Activated CD4-positive, alpha-beta T cell treated with anti-CD3 and anti-CD28 coated beads for 4 hours (primary cell): ENCODE data around the gene CCT6B.
A peak's percentile ranks its signal among the peaks of the same experiment; 100 is the strongest.
"Not testable (repeated sequence)": the region's sequence is repeated elsewhere in the genome, so short reads cannot be mapped to it uniquely, and the experiment has no call there.

Source experiments
- DNase-seq, 2 donors: peaks; one replicate each; pipeline ENCODE4 v3.0.0-alpha.2; 2020

The CCT6B gene

GRCh38 chr17:34961093-34961911 is at the start of gene CCT6B, which contains the start of gene ZNF830:
CCT6B (minus strand) TSS chr17:34961460; CDS start chr17:34961393, 67 bp downstream.
ZNF830 (plus strand) TSS chr17:34961540; CDS start chr17:34961567, 27 bp downstream.
- peak; percentile 87 for DNase-seq

- no peak for DNase-seq
Observed at GRCh38 chr17:35010093-35010492, 48.8 kb upstream of the CCT6B start.

DNA sequence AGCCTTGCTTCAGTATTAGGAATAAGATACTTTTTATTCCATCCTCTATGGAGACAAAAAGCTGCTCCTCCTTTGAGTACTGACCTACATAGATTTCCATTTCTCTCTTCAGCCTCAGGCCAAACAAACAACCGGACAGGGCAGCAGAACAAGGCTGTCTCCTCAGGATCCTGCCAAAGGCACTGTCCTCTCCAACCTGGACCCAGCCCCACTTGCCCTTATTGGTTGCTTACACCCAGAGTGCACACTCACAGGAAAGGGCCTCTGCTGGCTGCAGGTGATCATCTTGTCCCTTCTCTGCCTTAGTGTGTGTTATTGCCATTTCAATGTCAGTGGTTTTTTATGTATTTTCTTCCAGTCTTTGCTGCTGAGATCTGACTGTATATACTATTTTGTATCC is 45.7 kb upstream of the CCT6B start:
- DNase-seq = no peak

DNA sequence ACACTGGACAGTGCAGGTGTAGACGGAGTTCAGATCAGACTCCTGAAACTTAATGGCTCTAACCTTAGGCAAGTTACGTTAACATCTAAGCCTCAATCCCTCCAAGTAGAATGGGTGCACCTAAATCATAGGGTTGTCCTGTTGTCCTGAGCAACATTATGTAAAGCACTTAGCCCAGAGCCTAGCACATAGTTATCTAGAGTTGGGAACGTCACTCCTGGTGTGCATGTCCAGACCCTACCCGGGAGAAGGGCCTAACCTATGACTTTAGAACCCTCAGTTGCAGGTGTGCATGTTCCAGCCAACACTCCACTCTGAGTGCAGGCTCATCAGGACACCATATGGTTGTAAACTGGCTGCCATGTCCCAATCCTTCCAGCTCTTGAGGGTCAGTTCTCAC is 45.1 kb upstream of the CCT6B start:
- no peak for DNase-seq

- DNase-seq = no peak
Observed at GRCh38 chr17:35003778-35004177, 42.5 kb upstream of the CCT6B start.

DNA sequence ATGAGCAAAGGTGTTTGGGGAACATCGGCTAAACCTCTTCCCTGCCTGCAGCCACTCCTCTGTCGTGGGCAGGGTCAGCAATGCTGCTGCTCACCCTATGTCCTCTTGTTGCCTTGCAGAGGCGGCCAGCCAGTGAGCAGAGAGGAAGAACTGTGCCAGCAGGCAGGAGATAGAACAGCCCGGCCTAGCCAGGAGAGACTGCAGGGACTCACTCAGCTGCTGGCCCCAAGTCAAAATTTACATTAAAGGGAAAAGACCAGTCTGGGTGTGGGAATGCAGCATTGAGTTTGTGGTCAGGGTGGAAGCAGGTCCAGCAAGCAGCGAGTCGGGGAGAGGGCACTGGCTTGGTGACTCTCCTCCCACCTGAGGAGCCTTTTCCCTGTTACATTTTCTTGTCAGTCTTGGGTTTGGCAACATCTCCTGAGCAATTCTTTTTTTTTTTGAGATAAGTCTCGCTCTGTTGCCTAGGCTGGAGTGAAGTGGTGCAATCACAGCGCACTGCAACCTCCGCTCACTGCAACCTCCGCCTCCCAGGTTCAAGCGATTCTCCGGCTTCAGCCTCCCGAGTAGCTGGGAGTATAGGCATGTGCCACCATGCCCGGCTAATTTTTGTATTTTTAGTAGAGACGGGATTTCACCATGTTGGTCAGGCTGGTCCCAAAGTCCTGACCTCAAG is 41.8 kb upstream of the CCT6B start:
- DNase-seq = no peak

DNA sequence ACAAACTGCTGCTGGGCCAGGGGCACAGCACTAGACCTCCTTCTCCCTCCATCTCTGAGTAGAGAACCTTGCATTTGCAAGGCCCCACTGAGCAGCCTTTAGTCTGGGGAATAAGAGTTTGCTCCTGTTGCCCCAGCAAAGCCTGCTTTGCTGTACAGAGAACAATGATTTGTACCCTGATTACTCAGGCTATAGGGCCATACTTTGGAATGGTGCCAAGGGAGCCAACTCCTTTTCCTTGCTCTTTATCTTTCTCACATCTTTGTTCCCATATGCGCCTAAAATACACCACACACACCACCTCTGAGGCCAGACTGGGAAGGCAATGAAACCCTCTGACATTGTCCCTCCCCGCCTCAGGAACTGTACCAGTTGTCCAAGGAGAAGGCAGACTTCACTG is 40.3 kb upstream of the CCT6B start:
- DNase-seq = no peak

DNA sequence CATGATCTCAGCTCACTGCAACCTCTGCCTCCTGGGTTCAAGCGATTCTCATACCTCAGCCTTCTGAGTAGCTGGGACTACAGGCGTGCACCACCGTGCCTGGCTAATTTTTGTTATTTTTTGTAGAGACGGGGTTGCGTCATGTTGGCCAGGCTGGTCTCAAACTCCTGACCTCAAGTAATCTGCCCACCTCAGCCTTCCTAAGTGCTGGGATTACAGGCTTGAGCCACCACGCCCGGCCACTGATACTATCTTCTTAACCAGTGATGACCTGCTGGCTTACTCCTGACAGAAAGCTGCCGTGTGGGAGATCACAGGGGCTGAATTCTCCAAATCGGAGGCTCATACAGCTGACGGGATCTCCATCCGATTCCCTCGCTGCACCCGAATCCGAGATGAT is 39.7 kb upstream of the CCT6B start:
- DNase-seq = not testable (repeated sequence)

DNA sequence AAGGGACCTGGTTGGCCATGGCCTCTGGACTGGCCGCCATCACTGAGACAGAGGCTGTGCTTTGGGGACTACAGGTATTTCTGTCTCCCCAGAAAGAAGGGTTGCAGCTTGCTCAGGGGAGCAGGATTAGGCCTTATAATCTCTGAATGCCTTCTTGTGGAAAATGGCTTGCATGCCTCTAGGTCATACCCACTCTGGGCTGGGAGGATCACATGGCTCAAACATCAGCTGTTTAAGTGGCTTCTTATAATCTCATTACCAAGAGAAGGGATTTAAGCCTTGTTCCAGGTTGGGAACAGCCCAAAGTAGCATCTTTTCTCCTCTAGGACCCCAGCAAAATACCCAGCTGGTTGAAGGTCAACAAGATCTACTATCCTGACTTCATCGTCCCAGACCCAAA is 38.2 kb upstream of the CCT6B start:
- no peak for DNase-seq

- peak; percentile 78 to 84 for DNase-seq
Observed at GRCh38 chr17:34998205-34998604, 36.9 kb upstream of the CCT6B start.

- no peak for DNase-seq
Observed at GRCh38 chr17:34997355-34997862, 36.1 kb upstream of the CCT6B start.

GRCh38 chr17:34996422-34997285 is 35.4 kb upstream of the CCT6B start:
- DNase-seq = no peak

DNA sequence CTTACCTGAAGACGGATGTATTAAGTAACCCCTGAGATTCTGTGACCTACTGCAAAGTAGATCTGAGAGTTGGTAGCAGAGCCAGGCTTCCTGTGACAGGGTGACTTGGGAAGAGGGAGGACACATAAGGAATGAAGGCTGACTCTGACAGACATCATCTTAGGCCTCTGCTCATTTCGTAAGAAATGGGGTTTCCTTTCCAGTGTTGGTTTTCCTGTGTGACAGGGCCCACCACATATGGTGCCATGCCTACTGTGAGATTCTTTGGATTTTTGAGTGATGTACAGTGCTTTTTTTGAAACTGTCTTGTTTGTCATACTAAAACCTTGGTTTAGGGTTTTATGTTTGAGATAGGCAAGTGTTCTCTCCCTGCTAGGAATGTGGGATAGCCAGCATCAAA is 31.8 kb upstream of the CCT6B start:
- DNase-seq = no peak

DNA sequence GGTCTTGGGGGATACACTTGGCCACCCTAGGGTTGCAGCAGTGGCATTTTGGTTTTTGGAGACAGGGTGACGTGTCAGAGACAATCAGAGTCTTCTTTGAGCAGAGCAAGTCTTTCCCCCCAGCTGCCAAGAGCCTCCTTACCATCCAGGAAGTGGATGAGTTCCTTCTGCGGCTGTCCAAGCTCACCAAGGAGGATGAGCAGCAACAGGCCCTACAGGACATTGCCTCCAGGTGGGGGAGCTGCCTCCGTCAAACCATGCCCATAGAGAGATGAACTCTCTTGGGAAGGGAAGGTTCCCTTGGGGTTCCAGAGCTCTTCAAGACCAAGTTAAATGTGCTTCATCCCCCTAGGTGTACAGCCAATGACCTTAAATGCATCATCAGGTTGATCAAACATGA is 30.3 kb upstream of the CCT6B start:
- DNase-seq = no peak

GRCh38 chr17:34990921-34991365 is 29.7 kb upstream of the CCT6B start:
- no peak for DNase-seq

DNA sequence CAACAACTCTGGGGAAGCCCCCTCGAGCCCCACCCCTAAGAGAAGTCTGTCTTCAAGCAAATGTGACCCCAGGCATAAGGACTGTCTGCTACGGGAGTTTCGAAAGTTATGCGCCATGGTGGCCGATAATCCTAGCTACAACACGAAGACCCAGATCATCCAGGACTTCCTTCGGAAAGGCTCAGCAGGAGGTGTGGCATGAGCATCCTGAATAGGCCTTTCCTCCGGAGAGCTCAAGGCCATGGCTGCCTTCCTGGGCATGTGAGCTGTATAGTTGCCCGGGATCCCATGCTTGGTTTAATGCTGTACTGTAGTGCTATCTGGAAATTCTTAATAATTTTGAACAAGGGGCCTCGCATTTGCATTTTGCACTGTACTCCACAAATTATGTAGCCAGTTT is 28.2 kb upstream of the CCT6B start:
- no peak for DNase-seq

- DNase-seq = no peak
Observed at GRCh38 chr17:34988644-34989043, 27.4 kb upstream of the CCT6B start.

DNA sequence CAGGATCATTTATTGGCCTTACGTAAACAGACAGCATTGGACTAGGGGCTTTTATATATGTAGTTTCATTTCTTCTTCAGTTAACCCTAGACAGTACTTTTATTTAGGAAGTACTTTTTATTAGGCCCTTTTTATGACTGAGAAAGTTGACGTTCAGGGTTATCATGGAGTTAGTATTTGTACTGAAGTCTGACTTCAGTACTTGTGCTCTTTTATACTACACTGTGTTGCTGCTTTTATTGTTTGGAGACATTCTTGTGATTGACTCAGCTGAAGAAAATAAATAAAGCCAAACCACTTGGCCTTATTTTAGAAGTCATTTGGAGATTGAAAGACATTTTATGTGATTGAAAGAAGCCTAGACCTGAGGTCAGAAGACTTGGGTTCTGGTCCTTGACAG is 26.0 kb upstream of the CCT6B start:
- no peak for DNase-seq

GRCh38 chr17:34981538-34982241 is 20.4 kb upstream of the CCT6B start:
- no peak for DNase-seq

GRCh38 chr17:34980681-34981537 is 19.6 kb upstream of the CCT6B start:
- DNase-seq = peak; percentile 81 to 86

DNA sequence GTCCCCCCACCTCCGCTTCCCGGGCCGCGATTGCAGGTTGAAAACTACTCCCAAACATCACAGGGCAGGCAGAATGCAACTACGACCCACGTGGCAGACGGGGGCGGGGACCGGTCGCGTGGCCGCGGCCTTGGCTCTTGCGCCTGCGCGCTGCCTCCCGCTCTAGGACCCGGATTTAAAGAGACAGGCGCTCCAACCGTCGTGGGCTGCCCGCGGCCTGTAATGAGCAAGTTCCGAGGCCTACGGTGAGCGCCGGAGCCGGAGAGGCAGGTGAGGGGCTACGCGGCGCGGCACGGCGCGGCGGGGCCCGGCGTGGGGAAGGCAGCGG is 19.1 kb upstream of the CCT6B start, which contains the start of gene LIG3:
LIG3 (plus strand) TSS at position 160 of the 328 bp plus-strand sequence. CDS start 2,494 bp downstream, outside the sequence.
- peak; percentile 94 to 95 for DNase-seq
